Heart left ventricle (tissue), 13 donors: ENCODE data around the gene AKAP8.

ENCODE experiments used
- POLR2A ChIP-seq, 2 donors: fragments of 450-650 bp; IDR thresholded peaks; one replicate each; pipeline ENCODE4 v1.6.1; 2017; ENCODE audit warnings: antibody characterized with exemption in 2 of 2, mild to moderate bottlenecking in 2 of 2, moderate library complexity in 2 of 2
- TF ChIP-seq, protein P1 (sequence below), 12 donors: fragments of 200-600 bp; sonication (generic) in 4 of 12; IDR thresholded peaks; one replicate each; pipeline versions ENCODE4 v1.5.0 to v1.8.0; 2018 to 2022; ENCODE audit warnings: antibody characterized with exemption in 12 of 12, mild to moderate bottlenecking in 5 of 12
- donor health status: ischemic (EF 13 %, LVEDD 7.1; RV severe dilation, severe dysfunction).
- donor health status: DM: no; HTN: yes; CAD: no.
- donor health status: DM: no; HTN: no; CAD: no.
- donor health status: ischemic (EF 25% LVEDD 6.9; RV normal size, moderate dysfunction).
- donor health status: ischemic (EF 25% LVEDD 5.7; RV mildly dilated, moderate dysfunction).
- donor health status: ischemic (EF 35%, LVEDD 5.7; RV mildly dilated, moderate dysfunction).
- donor health status: nonischemic (EF 11% LVEDD 7.7; RV severe dilation, severe dysfunction).
- donor health status: DM: yes; HTN: yes; CAD: no.
- donor health status: PGD.
- donor health status: ischemic (EF 29% LVEDD 5.4; RV normal size, mild dysfunction).
- donor health status: nonischemic (EF 23%, LVEDD 6.1; RV moderate dilation, normal function).

DNA sequence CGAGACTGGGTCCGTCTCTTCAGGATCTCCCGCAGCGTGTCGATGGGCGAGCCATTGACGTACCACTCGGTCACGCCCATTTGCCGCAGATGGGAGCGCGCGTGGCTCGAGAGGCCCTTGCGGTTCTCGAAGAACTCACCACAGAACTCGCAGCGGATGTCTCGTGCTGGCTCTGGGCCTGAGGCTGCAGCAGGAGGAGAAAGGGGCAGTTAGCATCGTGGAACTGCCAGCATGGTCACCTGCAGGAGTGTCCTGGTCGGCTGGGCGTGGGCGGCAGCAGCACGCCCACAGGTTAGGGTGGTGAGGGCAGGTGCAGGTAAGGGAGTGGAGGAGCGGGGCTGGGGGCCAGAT is 47.7 kb upstream of the AKAP8 start:
- TF ChIP-seq POLR2A (IDR thresholded peaks at IDR 0.05): no peak
- TF ChIP-seq, protein P1, sequence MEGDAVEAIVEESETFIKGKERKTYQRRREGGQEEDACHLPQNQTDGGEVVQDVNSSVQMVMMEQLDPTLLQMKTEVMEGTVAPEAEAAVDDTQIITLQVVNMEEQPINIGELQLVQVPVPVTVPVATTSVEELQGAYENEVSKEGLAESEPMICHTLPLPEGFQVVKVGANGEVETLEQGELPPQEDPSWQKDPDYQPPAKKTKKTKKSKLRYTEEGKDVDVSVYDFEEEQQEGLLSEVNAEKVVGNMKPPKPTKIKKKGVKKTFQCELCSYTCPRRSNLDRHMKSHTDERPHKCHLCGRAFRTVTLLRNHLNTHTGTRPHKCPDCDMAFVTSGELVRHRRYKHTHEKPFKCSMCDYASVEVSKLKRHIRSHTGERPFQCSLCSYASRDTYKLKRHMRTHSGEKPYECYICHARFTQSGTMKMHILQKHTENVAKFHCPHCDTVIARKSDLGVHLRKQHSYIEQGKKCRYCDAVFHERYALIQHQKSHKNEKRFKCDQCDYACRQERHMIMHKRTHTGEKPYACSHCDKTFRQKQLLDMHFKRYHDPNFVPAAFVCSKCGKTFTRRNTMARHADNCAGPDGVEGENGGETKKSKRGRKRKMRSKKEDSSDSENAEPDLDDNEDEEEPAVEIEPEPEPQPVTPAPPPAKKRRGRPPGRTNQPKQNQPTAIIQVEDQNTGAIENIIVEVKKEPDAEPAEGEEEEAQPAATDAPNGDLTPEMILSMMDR (IDR thresholded peaks at IDR 0.05): no peak
